BJ (cell line): ENCODE data around the gene ZNF440. TPM values are rescaled to one million over a fixed set of nuclear protein-coding genes. Genes with fewer than 3 reads are reported as not detected.
A peak's percentile ranks its signal among the peaks of the same experiment; 100 is the strongest.
"Not testable (repeated sequence)": the region's sequence is repeated elsewhere in the genome, so short reads cannot be mapped to it uniquely, and the experiment has no call there.

Experiments used
- CTCF ChIA-PET: fragments of 350-600 bp; formaldehyde crosslinking; extraction: SDS; loops from one replicate; lab custom pipeline; 2021; ENCODE audit warnings: antibody characterized with exemption, inconsistent platforms; lab: Yijun Ruan, JAX
- POLR2A ChIA-PET: fragments of 300-600 bp; sonication (Branson Sonifier 250); formaldehyde crosslinking; extraction: SDS; loops from one replicate; lab custom pipeline; 2021; ENCODE audit warnings: antibody characterized with exemption; lab: Charles Lee
- DNase-seq: peaks from one replicate; pipeline ENCODE4 v3.0.0-alpha.2; 2011; ENCODE audit warnings: low read depth
- H3K27me3 ChIP-seq: 2 replicates; pipeline ENCODE4 v1.6.0; 2011; ENCODE audit warnings: low read length; ENCODE audit not compliant: control insufficient read depth, insufficient read depth
- H3K36me3 ChIP-seq: 2 replicates; pipeline ENCODE4 v1.5.1; 2011; ENCODE audit warnings: low read length; ENCODE audit not compliant: control insufficient read depth, insufficient read depth
- H3K4me3 ChIP-seq: 2 replicates; pipeline ENCODE4 v1.5.1; 2011; ENCODE audit warnings: low read depth, mild to moderate bottlenecking, control low read depth, low read length
- CTCF ChIP-seq: IDR thresholded peaks from 2 replicates; pipeline ENCODE4 v1.5.1; 2011; ENCODE audit warnings: low read depth, mild to moderate bottlenecking, control low read depth, inconsistent platforms, low read length, moderate library complexity; ENCODE audit not compliant: insufficient read depth
- polyA plus RNA-seq: library from polyadenylated mRNA; depleted of rRNA; stranded (reverse); fragments of >200 nt; gene quantifications from 2 replicates; pipeline ENCODE4 v1.2.3, GENCODE V29; 2011

The ZNF440 gene
- polyA plus RNA-seq, 1 experiment = 2.0 TPM

- no peak overlapping the region for H3K4me3 ChIP-seq
- no peaks in the 10 kb centered on the region for H3K27me3 ChIP-seq
- H3K36me3 ChIP-seq = peaks cover 5% of the 10 kb centered on the region
- POLR2A ChIA-PET = no interaction called here
- TF ChIP-seq CTCF = no peak
- no peak for DNase-seq
- CTCF ChIA-PET = no interaction called here
Observed at GRCh38 chr19:11833541-11833940, 19.5 kb downstream of the ZNF440 start.

- CTCF ChIA-PET, POLR2A ChIA-PET, H3K4me3 ChIP-seq, H3K36me3 ChIP-seq, H3K27me3 ChIP-seq, DNase-seq: not testable (repeated sequence)
Observed at GRCh38 chr19:11835626-11836066, 21.6 kb downstream of the ZNF440 start.

- no peak overlapping the region for H3K4me3 ChIP-seq
- POLR2A ChIA-PET = no interaction called here
- no peak for TF ChIP-seq CTCF
- no peak for DNase-seq
- CTCF ChIA-PET = interaction anchor here (0.9 kb wide), 1 partner anchor 13 kb away, joined by 3 read pairs; no protein-coding TSS in a partner anchor
- H3K27me3 ChIP-seq = no peaks in the 10 kb centered on the region
- H3K36me3 ChIP-seq = no peaks in the 10 kb centered on the region
Observed at GRCh38 chr19:11843722-11844121, 29.6 kb downstream of the ZNF440 start.

GRCh38 chr19:11847615-11848014, 33.5 kb downstream of the ZNF440 start:
- CTCF ChIA-PET = interaction anchor here (1.4 to 1.7 kb wide), 3 partner anchors 9 to 141 kb away, joined by 3 to 6 read pairs (median 4); no protein-coding TSS in a partner anchor
- POLR2A ChIA-PET, H3K36me3 ChIP-seq, H3K4me3 ChIP-seq, H3K27me3 ChIP-seq, DNase-seq: not testable (repeated sequence)

GRCh38 chr19:11848200-11848593, 34.1 kb downstream of the ZNF440 start:
- no peak for TF ChIP-seq CTCF
- H3K27me3 ChIP-seq = no peaks in the 10 kb centered on the region
- DNase-seq = no peak
- H3K36me3 ChIP-seq = no peaks in the 10 kb centered on the region
- H3K4me3 ChIP-seq = peak overlapping the region; percentile 56
- ChIA-PET CTCF (interaction anchor here (1.2 to 1.7 kb wide), 4 partner anchors 8 to 141 kb away, joined by 3 to 6 read pairs (median 4); partner anchors contain the start of gene ZNF491), POLR2A (no interaction called here)

GRCh38 chr19:11848594-11849469, 34.8 kb downstream of the ZNF440 start, which contains the start of gene ZNF439:
Gene ZNF439, plus strand, starts transcription at chr19:11848726. Its CDS starts 142 bp downstream, at chr19:11848868.
- CTCF ChIA-PET = interaction anchor here (1.2 to 1.7 kb wide), 2 partner anchors 8 to 51 kb away, joined by 4 to 5 read pairs; partner anchors contain the start of gene ZNF491

GRCh38 chr19:11850289-11850688, 36.2 kb downstream of the ZNF440 start:
- CTCF ChIA-PET, H3K4me3 ChIP-seq, H3K36me3 ChIP-seq, H3K27me3 ChIP-seq, DNase-seq, POLR2A ChIA-PET: not testable (repeated sequence)

More at GRCh38 chr19:11848594-11849469, 34.8 kb downstream of the ZNF440 start, which contains the start of gene ZNF439:
- 0 out of 2 replicates have a peak, but pooled peaks cover 2% of the 10 kb centered on the region for H3K36me3 ChIP-seq
- no peak for TF ChIP-seq CTCF
- H3K4me3 ChIP-seq = peak within 1 kb of the TSS; percentile 56
- POLR2A ChIA-PET = no interaction called here
- H3K27me3 ChIP-seq = no peaks in the 10 kb centered on the region
- peak; percentile 33 for DNase-seq
